ENCODE data around the gene TEKT2. TPM values are rescaled to one million over a fixed set of nuclear protein-coding genes. Genes with fewer than 3 reads are reported as not detected.

The TEKT2 gene
- total and polyA plus RNA-seq, 2 donors (not counting 3 experiments of a cell fraction or from before 2014, with no cell fraction given), result 0.38 to 0.61 TPM

DNA sequence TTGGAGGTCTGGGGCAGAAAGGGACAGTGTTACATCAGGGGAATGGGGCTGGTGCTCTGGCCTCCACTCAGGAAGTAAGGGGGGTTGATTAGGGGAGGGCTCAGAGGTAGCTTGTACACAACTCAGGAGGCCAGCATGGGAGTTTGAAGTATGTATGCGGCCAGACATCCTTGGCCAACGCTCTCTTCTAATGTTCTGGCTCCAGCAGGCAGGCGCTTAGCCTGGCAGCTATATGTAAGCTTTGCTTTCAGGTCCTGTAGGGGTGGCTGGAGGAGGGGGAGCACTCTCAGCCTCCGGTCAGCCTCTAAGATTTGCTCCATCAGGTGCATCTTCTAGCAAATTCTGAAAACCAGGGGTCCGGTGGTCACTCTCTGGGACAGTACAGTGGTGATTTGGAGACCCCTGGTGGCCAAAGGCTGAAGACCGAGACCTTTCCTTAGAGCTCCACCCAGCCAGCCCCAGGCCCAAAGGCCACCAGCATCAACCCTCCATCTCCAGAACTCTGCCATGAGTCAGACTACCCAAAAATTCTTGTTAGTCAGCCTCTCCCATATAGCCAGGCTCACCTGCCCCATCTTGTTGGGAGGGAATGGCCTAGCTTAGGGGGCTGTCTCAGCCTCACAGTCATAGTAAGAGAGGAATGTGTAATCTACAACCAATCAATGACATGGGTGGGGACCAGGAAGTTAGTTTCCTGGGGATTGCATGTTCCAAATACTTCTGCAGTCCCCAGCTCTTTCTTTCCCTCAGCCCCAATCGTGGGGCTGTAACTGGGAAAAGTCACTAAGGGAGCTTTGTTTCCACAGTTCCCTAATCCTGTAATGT, 50.8 kb downstream of the TEKT2 start:
- peak overlapping the region; percentile 33 for H2AFZ ChIP-seq (ENCODE audit: low read depth, low read length)
- no peaks in the 10 kb centered on the region for H3K79me2 ChIP-seq (ENCODE audit: control insufficient read depth, insufficient read depth, low read length)
- FAIRE-seq (peak; percentile 85), DNase-seq (ENCODE audit: low read depth, low spot score) (peak; percentile 54)
- H3K36me3 ChIP-seq (ENCODE audit: control insufficient read depth in 2 of 2, extremely low read depth in 1 of 2, insufficient read depth in 2 of 2, low read length in 2 of 2), result peaks cover 4 to 8% of the 10 kb centered on the region in 2 experiments
- intact Hi-C loops (cut with micrococcal nuclease), result loop anchor here (1.0 kb wide), 1 partner anchor 35 kb away; no protein-coding TSS in a partner anchor
- ChIA-PET POLR2A (interaction anchor here (1.4 kb wide), 1 partner anchor 15 kb away, joined by 5 read pairs; the partner anchor contains the start of gene TRAPPC3), CTCF (interaction anchor here (0.6 to 5.7 kb wide), 36 partner anchors 9 to 286 kb away, joined by 3 to 233 read pairs (median 5); partner anchors contain the start of genes AGO1, AGO3, SH3D21 and THRAP3)
- H3K27ac ChIP-seq (ENCODE audit: insufficient read depth, low read depth, low read length), result peak overlapping the region; percentile 95
- no peaks in the 10 kb centered on the region for H3K9me1 ChIP-seq (replicated peaks; ENCODE audit: control insufficient read depth, extremely low read depth, insufficient read depth, low read length)
- peaks cover 42% of the 10 kb centered on the region for H3K4me1 ChIP-seq (ENCODE audit: control insufficient read depth, extremely low read depth, insufficient read depth, low read length)
- H3K9me3 ChIP-seq (replicated peaks; ENCODE audit: control insufficient read depth, insufficient read depth, low read length), result no peaks in the 10 kb centered on the region
- H4K20me1 ChIP-seq (replicated peaks; ENCODE audit: control insufficient read depth, extremely low read depth, insufficient read depth, low read length), result no peaks in the 10 kb centered on the region
- H3K27me3 ChIP-seq (ENCODE audit: control insufficient read depth in 2 of 2, insufficient read depth in 2 of 2, low read length in 2 of 2), result no peaks in the 10 kb centered on the region
- H3K4me3 ChIP-seq (replicated peaks in 1 of 3; ENCODE audit: insufficient read depth in 1 of 3, low read depth in 1 of 3, low read length in 3 of 3), result no peak overlapping the region
- TF ChIP-seq POLR2A (IDR thresholded peaks at IDR 0.05; ENCODE audit: low read depth, low read length) (peak; percentile 64), EZH2 (IDR thresholded peaks at IDR 0.05; ENCODE audit: borderline replicate concordance, low read depth, low read length, severe bottlenecking) (no peak), GATA2 (IDR thresholded peaks at IDR 0.05; ENCODE audit: insufficient read depth, insufficient read length, low read depth, low read length) (peak; percentile 53)
- TF ChIP-seq, protein P1, sequence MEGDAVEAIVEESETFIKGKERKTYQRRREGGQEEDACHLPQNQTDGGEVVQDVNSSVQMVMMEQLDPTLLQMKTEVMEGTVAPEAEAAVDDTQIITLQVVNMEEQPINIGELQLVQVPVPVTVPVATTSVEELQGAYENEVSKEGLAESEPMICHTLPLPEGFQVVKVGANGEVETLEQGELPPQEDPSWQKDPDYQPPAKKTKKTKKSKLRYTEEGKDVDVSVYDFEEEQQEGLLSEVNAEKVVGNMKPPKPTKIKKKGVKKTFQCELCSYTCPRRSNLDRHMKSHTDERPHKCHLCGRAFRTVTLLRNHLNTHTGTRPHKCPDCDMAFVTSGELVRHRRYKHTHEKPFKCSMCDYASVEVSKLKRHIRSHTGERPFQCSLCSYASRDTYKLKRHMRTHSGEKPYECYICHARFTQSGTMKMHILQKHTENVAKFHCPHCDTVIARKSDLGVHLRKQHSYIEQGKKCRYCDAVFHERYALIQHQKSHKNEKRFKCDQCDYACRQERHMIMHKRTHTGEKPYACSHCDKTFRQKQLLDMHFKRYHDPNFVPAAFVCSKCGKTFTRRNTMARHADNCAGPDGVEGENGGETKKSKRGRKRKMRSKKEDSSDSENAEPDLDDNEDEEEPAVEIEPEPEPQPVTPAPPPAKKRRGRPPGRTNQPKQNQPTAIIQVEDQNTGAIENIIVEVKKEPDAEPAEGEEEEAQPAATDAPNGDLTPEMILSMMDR (IDR thresholded peaks at IDR 0.05; ENCODE audit: extremely low read depth in 1 of 2, insufficient read depth in 1 of 2, low read depth in 1 of 2, low read length in 2 of 2), result peak; percentile 81 to 82
- no TSS peak for BruUV-seq (replicated peaks)
- dilution Hi-C loops (cut with MboI; ENCODE audit: extremely low pct_ligation_motif_present, low sequenced_read_pairs), result no loop called here
- peak overlapping the region; percentile 0 for H3K4me2 ChIP-seq (ENCODE audit: insufficient read depth, low read length)
- H3K9ac ChIP-seq (replicated peaks; ENCODE audit: extremely low read depth, insufficient read depth, low read length), result no peak overlapping the region
